Right hindlimb (tissue), 1 donor: Measurements from ENCODE around the gene RAB28.
A peak's percentile ranks its signal among the peaks of the same experiment; 100 is the strongest.

ENCODE experiments used
- DNase-seq: peaks from one replicate; pipeline ENCODE4 v3.0.0-alpha.2; 2018

Gene RAB28

DNA sequence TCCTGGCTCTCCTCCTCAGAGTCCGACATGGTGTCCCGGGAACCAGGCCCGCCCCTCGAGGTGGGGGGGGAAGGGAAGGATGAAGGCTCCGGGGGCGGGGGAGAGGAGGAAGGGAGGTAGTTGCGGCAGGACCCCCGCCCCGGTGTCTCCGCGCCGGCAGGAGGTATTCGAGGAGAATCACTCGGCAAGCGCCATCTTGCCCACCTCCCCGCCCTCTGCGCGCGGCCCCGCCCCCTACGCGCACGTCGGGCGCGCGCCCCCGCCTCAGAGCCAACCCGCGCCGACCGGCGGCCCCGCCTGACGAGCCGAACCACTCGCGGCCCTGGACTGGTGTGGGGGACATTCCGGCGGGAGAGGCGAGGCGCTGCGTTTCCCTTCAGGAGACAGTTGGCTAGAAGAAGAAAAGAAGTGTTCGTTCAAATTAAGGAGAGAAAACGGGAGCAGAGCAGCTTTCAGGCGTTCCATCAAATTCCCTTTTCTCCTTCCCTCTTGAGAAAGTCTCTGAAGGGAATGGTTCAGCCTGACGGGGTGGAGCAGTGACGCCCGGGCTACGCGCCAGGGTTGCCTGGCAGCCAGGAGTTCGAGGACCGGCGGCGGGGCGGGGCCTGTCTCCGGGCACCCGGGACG is at the start of gene RAB28:
TSS of gene RAB28 (minus strand) at position 219 of the 627 bp plus-strand sequence.
- peak; percentile 96 for DNase-seq

DNA sequence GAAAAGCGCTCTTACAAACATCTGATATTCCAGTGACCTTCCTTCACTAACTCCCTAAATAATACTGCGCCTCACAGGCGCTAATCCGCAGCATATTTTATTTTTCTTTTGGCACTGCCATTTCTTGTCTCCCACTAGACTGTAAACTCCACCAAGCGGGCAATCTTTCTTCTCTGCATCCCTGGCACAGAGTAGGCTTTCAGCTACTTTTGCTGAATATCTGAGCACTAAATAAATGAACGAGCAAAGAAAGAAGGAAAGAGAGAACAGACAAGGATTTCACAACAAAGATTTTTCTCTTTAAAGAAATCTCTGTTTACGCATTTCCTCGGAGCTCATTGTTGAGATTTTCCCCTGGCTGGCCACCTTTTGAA is 47.5 kb upstream of the RAB28 start:
- DNase-seq, result no peak

DNA sequence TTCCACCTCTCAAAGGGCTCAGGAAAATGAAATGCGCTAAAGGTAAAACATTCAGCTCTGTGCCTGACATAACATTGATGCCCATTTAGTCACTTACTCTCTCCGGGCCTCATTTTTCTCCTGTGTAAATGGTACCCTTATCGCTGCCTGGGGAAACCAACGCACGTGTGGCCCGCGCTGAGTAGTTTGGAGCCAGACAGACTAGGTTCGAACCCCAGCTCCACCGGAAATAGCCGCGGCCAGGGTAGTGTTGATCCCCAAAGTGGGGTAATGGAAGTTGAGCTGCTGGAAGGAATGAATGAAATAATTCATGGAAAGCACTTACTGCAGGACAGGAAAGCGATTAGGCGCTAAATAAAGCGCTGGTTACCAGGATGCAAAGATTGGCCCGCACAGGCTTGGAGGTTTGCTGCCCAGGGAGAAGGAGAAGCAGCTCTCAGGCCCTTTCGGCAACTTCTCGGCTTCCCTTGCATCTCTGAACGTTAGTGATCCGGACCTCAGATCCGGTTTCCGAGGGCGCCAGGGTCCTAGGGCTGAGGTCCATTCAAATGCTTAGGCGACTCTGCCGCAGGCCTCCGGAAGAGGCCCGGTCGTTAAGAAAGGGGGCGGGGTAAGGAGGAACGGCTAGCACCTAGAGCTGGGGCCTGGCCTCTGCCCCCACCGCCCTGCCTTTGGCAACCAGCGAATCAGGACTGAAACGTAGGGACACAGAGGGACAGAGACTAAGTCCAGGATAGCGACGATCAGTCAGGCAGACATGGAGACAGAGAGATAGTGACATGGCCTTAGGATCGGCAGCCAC is 46.9 kb upstream of the RAB28 start:
- DNase-seq, result no peak

DNA sequence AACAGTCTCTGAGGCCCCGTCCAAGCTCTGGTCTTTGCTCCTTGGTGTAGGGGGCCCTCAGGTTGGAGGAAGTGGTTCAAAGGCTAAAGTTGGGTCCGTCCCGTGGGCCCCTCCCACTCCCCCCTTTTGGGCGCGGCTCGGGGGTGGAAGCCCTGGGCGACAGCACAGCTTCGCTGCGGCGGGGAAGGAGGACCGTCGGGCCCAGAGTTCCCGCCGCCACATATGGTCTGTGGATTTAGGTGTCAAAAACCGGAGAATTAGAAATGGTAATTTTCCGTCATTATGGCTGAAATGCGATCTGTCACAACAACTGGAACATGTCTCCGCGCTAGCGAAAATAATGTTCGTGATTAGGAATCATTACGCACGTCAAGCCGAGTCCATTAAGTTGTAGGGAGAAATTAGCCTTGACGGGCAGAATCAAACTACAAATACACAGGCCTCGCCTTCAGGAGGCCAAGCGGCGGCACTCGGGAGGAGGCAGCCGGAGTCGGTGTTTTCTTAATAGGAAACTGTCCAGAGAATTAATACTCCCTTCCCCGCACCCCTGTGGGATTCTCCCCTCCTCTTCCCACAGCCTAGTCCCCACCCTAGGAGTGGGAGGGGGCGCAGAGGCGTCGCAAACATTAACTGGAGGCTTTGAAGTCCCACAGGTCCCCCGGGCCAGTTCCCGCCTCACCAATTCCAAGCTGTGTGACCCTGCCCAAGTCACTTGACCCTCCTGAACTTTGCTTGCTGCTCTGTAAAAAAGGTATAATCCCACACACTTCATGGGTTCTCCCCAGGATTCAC is 45.2 kb upstream of the RAB28 start:
- DNase-seq, result no peak

DNA sequence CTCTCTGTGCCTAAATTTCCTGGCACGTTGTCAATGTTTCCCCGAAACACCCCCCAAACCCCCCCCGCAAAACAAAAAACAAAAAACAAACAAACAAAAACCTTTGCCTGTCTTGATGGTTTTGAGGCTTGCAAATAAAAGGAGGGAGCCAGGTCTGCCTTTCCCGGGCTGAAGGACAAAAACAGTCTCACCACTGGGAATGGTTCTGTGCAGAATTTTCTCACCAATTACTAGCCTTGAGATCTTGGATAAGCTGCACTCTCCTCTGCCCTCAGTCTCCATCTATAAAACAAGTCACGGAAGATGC is 44.6 kb upstream of the RAB28 start:
- DNase-seq, result no peak

DNA sequence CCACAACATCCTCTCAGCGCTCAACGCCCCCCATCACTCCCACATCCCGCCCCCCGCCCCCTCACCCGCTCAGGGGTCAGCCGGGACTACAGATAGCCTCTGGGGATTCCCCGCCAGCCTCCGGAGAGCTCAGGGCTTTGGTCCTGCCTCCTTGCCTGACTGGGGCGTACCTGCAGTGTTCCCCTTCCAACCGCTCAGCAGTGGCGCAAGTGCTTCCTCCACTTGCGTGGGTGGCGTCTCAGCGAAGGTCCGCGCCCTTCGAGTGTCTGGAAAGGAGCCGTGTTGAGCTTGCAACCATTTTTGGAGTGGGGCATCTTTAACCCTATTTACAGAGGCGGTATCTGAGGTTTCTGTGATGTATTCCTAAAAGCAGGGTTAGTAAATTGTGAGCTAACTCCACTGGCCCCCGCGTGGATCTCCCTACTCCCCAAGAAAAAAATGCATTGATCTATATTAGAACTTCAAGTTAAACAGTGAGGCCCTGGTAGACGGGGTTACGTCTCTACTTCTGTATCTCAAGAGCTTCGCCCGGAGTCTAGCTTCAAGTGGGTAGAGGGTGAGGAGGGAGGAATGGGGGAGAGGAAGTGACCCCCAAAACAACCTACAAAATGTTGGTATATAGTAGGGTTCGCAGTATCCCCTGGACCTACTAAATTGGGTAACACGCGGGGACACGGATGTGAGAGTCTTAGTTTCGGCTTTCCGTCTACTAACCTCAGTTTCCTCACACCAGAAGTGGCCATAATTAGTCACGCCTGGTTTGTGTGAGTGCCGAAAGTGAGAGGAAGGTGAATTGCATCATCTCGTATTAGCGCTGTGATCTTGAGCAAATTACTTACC is 44.1 kb upstream of the RAB28 start:
- no peak for DNase-seq

DNA sequence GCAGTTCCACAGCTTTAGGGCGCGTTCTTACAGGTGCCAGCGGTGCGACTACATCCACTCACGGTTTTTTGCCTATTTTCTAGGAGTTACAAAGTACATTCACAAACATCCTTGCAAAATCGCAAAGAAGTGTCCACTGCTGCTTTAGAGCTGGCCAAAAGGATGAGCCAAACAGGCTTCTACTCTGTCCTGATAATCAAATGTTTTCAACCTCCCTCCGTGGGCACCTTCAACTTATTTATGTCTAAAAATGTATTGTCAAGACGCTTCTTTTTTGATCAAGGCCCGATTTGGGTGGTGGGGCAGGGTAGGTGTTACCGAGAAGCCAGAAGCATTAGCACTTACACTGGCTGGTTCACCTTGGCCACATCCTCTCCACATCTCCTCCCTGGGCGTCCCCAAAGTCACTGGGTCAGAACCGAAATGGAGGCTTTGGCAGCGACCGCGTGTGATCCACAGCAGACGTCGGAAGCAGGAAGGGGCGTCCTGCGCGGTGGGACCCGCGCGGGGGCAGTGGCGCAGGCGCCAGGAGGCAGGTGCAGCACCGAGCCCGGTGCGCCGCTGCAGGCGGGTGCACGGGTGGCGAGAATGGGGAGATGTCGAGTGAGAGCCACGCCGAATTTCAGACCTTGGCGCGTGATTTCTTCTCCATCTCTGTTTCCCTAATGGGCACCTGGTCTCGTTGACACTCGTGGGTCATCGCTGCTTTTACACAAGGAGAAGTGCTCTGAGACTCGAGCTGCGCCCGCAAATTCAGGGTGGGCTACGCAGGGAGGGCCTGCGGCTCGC is 43.2 kb upstream of the RAB28 start:
- DNase-seq, result no peak

DNA sequence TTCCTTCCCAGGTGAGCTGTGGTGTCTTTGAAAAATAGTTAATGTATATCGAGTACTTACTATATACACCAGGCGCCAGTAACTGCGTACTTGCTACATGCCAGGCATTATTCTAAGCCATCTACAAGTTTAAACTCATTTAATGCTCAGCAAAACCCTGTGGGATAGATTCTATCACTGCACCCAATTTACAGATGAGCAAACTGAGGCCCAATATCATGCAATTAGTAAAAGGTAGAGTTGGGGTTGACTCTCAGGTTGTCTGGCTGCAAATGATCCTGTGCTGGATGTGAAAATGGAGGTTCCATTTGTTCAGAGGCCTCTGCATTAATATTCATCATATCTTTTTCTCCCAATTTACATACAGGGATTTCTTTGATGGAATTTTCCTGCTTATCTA is 42.5 kb upstream of the RAB28 start:
- DNase-seq, result no peak

DNA sequence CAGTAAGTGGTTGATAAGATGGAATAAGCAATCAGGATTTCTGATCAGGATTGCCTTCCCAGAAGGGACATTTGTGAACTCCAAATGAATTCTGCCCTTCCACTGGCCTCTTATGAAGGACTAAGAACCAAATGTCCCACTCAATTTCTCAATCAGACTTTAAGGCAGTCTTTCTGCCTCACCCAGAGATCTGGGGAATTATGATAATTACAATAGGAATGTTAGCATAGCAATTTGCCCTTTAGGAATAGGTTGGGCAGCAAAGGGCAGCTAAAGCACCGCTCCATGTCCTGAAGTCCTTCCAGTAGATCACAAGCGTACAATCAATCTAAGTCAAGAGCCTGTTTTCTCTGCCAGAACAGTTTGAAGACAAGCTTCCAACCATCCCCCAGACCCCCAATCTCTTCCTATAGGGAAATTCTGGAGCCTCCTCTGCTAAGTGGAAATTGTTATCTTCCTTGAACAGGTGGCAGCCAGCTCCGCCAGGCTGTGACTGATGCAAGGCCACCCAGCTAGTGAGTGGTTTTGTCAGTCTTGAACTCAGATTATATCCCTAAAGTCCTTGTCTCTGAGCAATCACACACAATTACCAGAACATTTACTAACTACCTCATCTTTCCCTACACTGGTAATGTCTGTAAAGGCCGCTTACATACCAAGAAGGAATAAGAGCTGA is 41.6 kb upstream of the RAB28 start:
- no peak for DNase-seq

DNA sequence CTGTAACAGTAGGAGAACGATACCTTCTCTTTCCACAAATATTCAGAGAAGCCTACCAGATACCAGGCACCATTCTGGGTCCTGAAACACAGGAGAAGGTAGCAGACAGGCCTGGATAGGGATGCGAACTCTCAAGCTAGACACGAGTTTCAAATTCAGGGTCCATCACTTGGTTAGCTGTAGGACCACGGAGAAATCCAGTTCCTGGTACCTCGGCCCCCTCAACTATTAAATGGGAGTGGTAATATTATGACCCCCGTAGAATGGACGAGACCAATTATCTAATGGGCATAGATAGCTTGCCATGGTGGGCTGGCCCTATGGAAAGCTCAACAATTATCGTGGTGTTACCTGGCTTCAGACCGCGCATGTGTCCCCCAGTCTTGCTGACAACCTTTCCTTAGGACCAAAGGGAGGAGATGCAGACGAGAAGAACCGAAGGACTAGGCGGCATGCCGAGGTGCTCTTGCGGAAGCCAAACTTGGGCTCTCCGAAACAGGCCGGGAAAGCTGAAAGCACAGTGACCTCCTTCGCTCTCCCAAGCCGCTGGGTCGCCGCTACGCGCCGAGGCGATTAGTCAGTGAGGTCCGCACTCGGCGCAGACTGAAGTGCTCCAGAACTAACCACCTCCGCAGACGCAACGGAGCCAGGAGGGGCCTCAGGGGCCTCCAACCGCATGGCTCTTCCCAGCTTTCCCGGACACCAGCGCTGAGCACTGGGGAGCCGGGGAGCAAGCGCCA is 40.5 kb upstream of the RAB28 start:
- no peak for DNase-seq

DNA sequence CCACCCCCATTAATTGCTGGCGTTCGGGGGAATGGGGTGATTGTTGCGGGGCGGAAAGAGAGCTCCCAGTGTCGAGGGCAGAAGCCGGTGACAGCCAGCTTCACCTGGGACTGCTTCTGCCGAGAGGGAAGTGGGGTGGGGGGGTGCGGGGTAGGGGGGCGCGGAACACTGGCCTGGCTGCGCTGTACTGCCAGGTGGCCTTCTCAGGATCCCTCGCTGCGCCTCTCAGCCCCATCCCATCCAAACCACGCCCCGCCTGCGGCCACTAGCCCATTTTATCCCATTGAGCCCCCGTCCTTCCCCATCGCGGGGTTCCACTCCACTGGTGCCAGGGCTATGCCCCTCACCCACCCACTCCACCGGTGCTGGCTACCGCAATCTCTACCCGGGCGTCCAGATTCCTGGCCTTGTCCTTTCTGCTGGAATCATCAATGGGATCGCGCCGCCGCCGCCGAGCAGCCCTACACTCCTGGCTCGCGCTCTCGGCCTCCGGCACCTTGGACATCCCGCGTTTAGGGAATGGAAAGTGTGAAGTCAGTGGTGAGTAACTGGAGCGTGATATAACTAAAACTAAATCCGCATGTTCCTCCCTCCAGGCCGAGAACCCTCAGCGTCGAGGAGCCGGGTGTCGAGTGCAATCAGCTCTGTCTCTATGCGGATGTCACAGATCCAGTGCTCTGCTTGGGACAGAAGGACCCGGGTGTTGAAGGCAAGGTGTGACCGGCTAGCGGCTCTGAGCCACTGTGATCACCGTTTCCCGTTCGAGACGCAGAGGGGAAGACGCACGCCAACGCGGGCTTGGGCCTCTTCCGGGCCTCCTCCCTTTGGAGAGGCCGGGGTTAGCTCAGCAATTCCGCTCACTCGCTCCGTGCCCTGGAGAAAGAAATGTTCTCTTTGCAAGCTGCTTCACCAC is 39.7 kb upstream of the RAB28 start:
- DNase-seq, result no peak

DNA sequence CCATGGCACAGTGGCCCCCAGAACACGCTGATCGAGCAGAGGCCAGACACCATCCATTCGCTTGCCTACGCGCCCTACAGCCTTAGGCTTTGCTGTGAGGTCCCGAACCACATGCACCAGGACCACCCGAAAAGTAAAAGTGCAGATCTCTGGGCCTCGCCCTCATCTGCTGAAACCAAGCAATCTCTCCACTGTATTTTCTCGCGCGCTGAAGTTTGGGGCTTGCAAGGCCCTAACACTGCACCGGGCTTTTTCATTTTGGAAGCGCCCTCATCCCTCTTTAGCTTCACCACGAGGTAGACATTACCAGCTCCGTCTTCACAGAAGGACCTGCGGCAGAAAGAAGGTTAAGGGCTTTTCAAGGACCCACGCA is 39.0 kb upstream of the RAB28 start:
- DNase-seq, result no peak

DNA sequence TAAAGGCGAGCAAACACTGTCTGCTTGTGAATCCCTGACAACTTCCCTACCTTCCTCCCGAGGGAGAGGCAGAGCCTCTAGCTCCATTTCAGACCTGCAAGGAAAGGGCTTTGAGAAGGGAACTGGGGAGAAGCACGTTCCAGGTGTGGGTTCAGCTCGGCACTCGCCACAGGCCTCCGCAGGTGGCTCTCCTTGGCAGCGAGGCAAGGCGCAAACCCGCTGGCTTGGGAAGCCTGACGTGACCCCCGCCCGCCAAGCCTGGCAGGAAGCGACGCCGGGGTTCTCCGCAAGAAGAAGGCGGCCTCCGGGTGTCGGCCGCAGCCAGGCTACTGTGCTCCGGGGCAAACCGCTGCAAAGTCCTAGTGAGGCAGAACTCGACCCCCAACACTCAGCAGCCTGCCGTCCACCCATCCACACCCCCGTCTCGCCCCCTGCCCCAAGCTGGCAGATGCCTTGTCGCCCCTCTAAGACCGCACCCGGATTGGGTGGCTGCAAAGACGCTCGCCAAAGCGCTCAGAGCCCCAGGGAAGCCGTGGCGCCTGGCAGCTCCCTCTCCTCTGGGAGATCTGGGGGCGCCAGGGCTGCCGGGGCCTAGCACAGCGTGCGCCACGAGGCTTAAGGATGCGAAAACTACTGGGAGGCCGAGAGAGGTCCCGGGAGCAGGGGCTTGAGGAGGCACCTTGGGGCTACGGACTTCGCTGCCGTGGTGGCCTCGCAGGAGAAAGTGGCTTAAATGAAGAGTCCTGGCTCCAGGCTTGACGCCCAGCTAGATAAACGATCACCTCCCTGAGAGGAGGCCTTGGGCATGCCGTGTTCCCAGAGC is 38.4 kb upstream of the RAB28 start:
- no peak for DNase-seq

DNA sequence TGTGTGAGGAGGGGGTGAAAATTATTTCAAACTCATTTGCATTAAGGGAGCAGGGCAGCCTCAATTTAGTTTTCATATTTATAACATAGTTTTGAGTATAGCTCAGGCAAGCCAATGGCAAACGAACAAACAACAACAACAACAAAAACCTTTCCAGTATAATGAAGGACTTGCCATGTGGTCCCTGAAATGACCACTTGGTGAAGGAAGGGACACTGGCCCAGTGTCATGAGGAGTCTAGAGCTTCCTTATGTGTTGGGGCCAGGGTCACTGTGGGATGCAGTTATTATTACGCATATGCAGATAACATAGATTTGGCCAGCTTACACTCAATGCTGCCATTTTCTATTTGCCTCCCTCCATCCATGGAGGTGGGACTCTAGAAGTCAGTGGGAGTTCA is 36.9 kb upstream of the RAB28 start:
- DNase-seq, result no peak

DNA sequence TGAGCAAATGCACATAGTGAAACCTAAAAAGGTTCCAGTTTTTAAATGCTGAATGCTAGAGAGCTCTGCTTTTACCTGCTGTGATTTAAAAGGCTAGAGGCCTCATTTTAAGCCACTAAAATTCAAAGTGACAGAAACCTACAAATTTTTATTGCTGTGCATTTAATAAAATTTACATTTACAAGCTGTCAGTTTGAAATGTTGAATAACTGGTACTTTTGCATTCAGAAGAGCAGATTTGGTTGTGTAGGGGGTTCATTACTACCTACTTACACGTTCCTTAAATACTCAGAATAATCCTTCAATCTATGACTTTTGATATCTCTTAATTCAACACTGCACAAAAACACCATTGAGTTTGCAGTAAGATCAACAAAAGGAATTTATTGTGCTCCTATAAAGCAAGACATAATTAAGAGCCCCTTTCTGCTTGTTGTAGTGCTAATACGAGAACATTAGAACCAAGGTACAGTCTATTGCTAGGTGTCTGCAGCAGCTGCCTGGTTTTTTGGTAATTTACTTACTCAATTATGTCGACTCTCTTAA is 32.2 kb upstream of the RAB28 start:
- DNase-seq, result no peak

DNA sequence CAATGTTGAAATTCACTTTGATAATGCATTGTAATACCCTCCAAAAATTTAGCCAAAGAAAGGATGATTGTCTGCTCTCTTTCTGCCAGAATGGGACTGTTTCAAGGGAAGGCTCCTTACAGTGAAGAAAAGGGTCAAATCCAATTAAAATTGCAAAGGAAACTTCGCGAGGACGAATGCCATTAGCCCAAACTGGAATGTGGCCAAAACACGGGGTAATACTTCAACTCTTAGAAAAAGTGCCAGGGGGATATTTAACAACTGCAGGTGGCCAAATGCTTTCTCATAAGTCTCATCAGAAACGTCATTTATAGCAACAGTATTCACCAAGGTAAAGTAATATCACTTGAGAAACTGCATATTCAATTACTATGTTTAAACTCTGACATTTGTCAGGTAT is 31.1 kb upstream of the RAB28 start:
- no peak for DNase-seq

DNA sequence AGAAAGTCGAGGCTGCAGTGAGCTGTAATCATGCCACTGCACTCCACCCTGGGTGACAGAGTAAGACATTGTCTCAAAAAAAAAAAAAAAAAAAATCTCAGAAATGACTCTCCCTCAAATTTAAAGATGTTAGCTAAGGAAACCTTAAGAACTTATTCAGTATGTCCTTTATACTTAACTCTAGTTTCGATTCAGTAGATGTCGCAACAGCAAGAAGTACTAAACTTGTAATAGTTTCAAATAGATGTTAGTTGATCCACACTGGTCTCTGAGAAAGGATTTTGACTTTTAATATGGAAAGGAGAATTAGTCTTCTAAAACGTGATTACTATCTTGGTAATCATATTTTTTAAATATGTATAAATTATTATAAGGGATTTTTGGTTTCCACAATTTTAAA is 30.6 kb upstream of the RAB28 start:
- DNase-seq, result no peak

DNA sequence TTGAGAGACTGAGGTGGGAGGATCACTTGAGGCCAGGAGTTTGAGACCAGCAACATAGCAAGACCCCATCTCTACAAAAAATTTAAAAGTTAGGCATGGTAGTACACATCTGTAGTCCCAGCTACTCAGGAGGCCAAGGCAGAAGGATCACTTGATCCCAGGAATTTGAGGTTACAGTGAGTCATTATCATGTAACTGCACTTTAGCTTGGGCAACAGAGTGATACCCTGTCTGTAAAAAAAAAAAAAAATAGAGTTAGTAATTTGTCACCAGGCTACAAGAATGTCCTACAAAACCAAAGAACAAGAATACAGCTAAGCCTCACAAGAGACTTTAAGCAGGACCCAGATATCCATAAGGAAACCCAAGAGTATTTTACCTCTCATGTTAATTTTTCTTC is 27.0 kb upstream of the RAB28 start:
- no peak for DNase-seq

DNA sequence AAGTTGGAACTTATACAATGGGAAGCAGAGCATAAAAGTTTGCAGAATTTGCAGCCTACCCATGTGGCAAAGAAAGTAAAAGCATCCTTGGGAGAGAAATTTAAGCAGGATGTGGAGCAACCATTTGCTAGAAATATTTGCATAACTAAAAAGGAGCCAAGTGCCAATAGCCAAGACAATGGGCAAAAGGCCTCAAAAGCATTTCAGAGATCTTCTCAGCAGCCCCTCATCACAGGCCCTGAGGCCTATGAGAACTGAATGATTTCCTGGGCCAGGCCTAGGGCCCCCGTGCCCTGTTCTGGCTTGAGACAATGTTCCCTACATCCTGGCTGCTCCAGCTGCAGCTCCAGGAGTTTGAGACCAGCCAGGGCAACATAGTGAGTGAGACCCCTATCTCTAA is 25.3 kb upstream of the RAB28 start:
- DNase-seq, result no peak
